G401 (cell line): ENCODE measurements around the gene CD300LD. TPM values are rescaled to one million over a fixed set of nuclear protein-coding genes. Genes with fewer than 3 reads are reported as not detected.
A peak's percentile ranks its signal among the peaks of the same experiment; 100 is the strongest.

ENCODE experiments used
- DNase-seq: peaks from one replicate; pipeline ENCODE4 v3.0.0-alpha.2; 2015; ENCODE audit warnings: low spot score
- in situ Hi-C: cut with HindIII; loops from 2 replicates; pipeline ENCODE4 v1.10.0; 2016; ENCODE audit warnings: low sequenced_read_pairs, mixed read lengths
- total RNA-seq: library from RNA; depleted of rRNA; stranded (reverse); fragments of >200 nt; shearing (Covaris generic); gene quantifications from 2 replicates; pipeline ENCODE4 v1.2.3, GENCODE V29; 2014

Gene CD300LD
- total RNA-seq, 1 experiment from 2014 or later = not detected

- in situ Hi-C loops = no loop called here
- no peak for DNase-seq
These were observed 18.0 kb upstream of the CD300LD start for GRCh38 chr17:74610108-74610507.

GRCh38 chr17:74608511-74608910, 16.4 kb upstream of the CD300LD start:
- in situ Hi-C loops = no loop called here

DNA sequence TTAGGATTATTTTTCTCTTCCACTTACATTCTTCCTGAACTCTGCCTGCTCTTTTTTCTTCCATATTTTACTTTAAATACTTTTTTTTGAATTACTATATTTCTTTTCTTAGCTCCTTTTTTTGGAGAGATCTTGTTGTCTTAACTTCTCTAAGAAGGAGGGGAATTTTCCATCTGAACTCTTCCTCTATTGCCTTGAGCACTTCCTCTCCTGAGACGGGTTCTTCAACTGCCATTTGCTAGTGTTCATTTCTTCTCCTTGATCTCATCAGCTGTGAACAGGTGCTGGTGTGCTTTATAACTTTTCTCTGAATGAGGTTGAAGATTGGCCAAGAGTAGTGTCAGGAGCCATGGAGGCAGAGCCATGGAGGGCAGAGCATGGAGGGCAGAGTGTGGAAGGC, 15.1 kb upstream of the CD300LD start:
- in situ Hi-C loops = no loop called here
- peak; percentile 8 for DNase-seq

More at GRCh38 chr17:74608511-74608910, 16.4 kb upstream of the CD300LD start:
- peak; percentile 96 for DNase-seq

DNA sequence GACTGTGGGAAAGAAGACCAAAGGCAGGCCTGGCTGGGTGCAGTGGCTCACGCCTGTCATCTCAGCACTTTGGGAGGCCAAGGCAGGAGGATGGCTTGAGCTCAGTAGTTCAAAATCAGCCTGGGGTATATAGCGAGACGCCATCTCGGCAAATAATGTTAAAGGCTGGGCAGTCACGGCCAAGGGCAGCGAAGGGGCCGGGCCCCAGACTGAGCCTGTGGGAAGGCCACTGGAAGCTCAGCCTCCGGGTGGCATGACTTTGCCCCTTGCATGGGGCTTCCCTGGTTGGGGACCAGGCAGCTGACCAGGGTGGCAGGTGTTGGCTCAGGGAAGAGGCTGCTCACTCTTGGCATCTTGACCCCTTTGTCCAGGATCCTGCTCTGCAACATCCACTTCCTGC, 14.0 kb upstream of the CD300LD start:
- peak; percentile 9 for DNase-seq
- in situ Hi-C loops = no loop called here

GRCh38 chr17:74605361-74605760, 13.3 kb upstream of the CD300LD start:
- in situ Hi-C loops = no loop called here
- peak; percentile 86 for DNase-seq

DNA sequence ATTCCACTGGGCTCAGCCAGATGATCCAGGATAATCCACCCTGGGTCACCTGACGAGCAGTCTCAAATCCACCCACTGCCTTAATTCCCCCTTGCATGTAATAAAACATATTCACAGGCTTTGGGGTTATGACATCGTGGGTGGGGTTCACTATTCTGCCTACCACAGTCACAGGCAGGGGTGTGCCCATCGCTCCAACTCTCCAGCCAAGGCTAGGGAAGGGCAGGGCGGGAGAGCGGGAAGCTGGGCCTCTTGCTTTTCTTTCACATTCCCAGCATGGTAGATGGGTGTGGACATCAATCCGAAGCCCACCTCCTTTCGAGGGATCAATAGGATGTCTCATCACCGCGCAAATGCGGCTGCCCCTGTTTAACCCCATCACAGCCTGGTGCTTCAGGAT, 12.7 kb upstream of the CD300LD start:
- no peak for DNase-seq
- in situ Hi-C loops = no loop called here

- in situ Hi-C loops = no loop called here
- no peak for DNase-seq
These were observed 12.1 kb upstream of the CD300LD start for GRCh38 chr17:74604200-74604599.

GRCh38 chr17:74603746-74604145, 11.7 kb upstream of the CD300LD start:
- no peak for DNase-seq
- in situ Hi-C loops = no loop called here

GRCh38 chr17:74603037-74603635, 11.1 kb upstream of the CD300LD start:
- in situ Hi-C loops = no loop called here

DNA sequence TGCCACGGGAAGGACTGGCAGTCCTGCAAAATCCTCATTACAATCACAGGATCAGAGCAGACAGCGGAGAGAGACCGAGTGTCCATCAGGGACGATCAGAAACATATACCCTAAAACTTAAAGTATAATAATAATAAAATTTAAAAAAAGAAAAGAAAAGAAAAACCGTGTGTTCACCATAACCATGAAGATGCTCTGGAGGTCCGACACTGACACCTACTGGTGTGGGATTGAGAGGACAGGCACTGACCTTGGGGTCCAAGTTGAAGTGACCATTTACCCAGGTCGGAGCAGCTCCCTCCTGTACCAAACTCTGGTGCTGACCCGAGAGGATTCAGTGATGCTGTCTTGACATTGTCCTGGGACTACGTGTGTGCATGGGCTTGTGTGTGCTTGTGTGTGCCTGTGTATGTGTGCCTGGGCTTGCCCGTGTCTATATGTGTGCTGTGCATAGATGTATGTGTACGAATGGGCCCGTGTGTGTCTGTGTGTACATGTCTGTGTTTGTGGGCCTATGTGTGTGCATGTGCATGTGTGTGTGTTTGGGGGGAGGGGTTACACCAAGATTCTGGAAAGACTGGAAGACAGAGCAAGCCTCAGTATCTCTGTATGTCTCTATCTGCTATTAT, 10.0 kb upstream of the CD300LD start:
- peak; percentile 71 for DNase-seq
- in situ Hi-C loops = no loop called here

More at GRCh38 chr17:74603037-74603635, 11.1 kb upstream of the CD300LD start:
- DNase-seq = peak; percentile 22

GRCh38 chr17:74599448-74599939, 7.4 kb upstream of the CD300LD start:
- in situ Hi-C loops = no loop called here
- DNase-seq = peak; percentile 10

- in situ Hi-C loops = no loop called here
These were observed 6.9 kb upstream of the CD300LD start for GRCh38 chr17:74599023-74599399.

DNA sequence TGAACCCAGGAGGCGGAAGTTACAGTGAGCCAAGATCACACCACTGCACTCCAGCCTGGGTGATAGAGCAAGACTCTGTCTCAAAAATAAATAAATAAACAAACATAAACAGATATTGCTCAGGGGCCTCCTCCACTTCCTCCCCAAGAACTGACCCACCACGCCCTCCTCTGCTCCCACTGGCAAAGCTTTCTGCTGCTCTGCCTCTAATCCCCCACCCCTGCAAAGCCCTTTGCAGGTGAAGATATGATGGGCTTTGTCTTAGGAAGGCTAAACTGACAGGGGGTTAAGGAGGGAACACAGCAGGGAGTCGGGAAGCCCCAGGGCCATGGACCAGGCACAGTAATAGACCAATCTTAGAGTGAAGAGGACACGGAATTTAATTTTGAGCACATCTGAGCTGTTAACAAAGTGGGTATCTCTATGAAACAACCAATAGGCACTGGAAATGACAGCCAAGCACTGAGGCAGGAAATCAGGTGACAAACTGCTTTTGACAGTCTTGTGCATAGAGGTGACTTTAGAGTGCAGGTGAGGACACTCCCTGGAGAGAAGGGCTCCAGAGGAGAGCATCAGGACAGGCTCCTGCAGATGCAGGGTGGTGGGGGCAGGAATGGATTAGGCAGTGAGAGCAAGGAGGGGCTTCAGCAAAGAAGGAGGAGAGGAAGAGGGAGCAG, 6.4 kb upstream of the CD300LD start:
- DNase-seq = no peak
- in situ Hi-C loops = no loop called here

More at GRCh38 chr17:74599023-74599399, 6.9 kb upstream of the CD300LD start:
- peak; percentile 13 for DNase-seq

DNA sequence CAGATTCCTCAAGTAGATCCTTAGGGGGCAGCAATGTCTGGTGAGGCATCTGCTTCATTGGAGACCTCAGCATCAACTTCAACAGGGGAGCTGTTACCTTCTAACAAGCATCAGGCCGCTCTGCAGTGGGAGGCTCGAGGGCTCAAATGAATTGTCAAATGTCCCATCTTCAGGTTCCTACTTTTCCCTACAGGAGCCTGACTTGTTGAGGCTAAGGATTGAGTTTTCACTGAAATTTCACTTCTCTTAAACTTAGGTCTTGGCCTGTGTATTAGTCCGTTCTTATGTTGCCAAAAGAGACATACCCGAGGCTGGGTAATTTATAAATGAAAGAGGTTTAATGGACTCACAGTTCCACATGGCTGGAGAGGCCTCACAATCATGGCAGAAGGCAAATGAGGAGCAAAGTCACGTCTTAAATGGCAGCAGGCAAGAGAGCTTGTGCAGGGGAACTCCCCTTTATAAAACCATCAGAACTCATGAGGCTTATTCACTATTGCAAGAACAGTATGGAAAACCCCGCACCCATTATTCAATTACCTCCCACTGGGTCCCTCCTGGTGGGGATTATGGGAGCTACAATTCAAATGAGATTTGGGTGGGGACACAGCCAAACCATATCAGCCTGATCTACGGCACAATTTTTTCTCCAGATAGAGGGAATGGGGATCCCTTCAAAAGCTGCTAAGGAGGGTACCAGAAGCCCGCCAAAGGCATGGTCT, 5.1 kb upstream of the CD300LD start:
- in situ Hi-C loops = no loop called here
- no peak for DNase-seq

DNA sequence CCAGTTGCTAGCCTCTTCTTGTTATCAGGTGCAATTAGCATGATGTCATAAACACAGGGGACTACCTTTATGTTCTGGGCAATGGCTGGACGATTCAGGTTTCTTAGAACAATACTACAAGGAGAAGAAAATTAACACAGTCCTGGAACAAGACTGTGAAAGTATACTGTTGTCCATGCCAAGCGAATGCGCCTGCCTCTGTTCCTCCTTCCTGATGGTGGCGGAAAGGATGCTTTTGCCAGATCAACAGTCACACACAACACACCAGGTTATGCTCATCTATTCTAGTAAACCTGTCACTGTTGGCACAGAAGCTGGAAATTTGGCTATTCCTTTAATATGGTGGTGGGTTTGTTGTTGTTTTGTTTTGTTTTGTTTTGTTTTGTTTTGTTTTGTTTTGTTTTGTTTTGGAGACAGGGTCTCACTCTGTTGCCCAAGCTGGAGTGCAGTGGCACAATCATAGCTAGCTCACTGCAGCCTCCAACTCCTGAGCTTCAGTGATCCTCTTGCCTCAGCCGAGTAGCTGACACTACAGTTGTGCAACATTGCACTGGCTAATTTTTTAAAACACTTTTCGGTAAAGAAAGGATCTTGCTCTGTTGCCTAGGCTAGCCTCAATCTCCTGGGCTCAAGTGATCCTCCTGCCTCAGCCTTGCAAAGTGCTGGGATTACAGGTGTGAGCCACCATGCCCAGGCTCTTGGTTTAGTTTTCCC, 3.1 kb upstream of the CD300LD start:
- DNase-seq = no peak
- in situ Hi-C loops = no loop called here

DNA sequence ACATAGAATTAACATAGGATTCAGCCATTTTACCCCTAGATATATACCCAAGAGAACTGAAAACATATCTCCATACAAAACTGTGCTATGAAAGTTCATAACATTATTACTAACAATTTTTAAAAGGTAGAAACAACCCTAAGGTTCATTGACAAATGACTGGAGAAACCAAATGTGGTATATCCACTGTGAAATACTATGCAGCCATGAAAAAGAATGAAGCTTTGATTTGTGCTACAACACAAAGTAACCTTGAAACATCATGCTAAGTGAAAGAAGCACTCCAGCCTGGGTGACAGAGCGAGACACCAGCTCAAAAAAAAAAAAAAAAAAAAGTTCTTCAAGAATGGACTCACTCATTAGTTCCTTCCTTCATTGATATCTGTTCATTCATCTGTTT, 580 bp downstream of the CD300LD start:
- no peak for DNase-seq
- in situ Hi-C loops = no loop called here

DNA sequence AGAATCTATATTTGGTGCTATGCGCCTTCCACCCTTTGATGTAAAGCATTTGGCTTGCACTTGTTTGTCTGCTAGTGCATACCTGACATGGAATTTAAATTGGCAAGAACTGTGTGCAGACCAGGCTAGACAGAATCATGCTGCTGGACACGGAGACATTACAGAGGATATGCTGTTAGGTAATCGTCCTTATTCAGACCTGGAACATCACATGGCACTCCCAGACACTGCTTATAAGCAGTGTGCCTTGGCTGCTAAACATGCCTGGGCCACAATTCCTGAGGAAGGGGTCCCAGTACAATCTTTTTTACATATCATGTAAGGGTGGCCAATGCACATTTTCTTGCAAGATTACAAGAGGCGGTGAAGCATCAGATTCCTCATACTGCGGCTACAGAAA, 6.4 kb downstream of the CD300LD start:
- DNase-seq = no peak
- in situ Hi-C loops = no loop called here

- in situ Hi-C loops = no loop called here
- no peak for DNase-seq
These were observed 7.6 kb downstream of the CD300LD start for GRCh38 chr17:74584292-74585060.
